ENCODE results near the gene CHP1.
A peak's percentile ranks its signal among the peaks of the same experiment; 100 is the strongest.
"Not testable (repeated sequence)": the region's sequence is repeated elsewhere in the genome, so short reads cannot be mapped to it uniquely, and the experiment has no call there.

The CHP1 gene

GRCh38 chr15:41219381-41219780, 11.7 kb upstream of the CHP1 start:
- no peak for TF ChIP-seq Cebpa-rat (IDR thresholded peaks at IDR 0.05)
- H4K20me1 ChIP-seq, result no peaks in the 10 kb centered on the region
- no peaks in the 10 kb centered on the region for H3K36me3 ChIP-seq
- no peak overlapping the region for H3K27ac ChIP-seq
- no peaks in the 10 kb centered on the region for H3K9me3 ChIP-seq
- H3K27me3 ChIP-seq, result no peaks in the 10 kb centered on the region
- H3K9ac ChIP-seq, result no peak overlapping the region
- no peak overlapping the region for H3K4me2 ChIP-seq
- no peaks in the 10 kb centered on the region for H3K4me1 ChIP-seq
- H3K4me3 ChIP-seq, result no peak overlapping the region

- no peaks in the 10 kb centered on the region for H3K27me3 ChIP-seq
- TF ChIP-seq Cebpa-rat (IDR thresholded peaks at IDR 0.05), result no peak
- peak overlapping the region; percentile 80; the same call in 1 of the 2 replicates for H3K27ac ChIP-seq
- H3K4me2 ChIP-seq, result peak overlapping the region; percentile 92
- no peak overlapping the region for H3K9ac ChIP-seq
- H3K36me3 ChIP-seq, result 0 out of 2 replicates have a peak, but pooled peaks cover 2% of the 10 kb centered on the region
- peaks cover 14% of the 10 kb centered on the region for H4K20me1 ChIP-seq
- peak overlapping the region; percentile 78 for H3K4me3 ChIP-seq
- peaks cover 19% of the 10 kb centered on the region for H3K4me1 ChIP-seq
- H3K9me3 ChIP-seq, result no peaks in the 10 kb centered on the region
Measured at GRCh38 chr15:41230345-41230649, 771 bp upstream of the CHP1 start.

DNA sequence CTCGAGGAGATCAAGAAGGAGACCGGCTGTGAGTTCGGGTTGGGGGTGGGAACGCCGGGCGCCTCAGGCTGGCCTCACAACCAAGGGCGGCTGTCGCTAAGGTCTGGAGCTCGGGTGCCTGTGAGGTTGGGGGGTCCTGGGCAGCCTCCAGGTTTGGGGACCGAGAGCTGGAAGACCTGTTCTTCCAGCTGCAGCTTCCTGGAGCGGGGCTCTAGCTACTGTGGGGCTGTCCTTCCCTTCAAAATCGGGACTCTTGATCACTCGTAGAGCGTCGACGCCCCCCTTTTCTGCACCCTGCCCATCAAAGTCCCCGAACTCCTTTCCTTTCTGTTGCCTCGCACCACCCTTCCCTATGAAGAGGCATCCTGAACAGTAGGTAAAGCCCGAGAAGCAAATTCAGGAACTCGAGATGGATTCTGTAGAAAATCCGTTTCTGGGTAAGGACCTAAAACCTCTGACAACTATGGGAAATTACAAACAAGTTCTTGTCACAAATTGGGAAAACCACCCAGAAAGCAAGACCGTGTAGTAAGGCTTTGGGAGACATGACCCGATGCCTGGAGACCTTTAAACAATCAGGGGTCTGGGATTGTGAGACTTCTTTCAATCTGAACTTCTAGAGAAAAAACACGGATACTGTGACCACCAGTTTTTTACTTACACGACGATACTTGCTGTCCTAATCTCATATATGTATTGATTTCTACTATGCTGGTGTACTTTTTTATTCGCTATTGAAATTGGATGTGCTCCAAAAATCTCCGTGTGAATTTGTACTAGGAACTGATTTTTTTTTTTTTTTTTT, 556 bp downstream of the CHP1 start:
- Histone ChIP-seq H3K36me3 (0 out of 2 replicates have a peak, but pooled peaks cover 8% of the 10 kb centered on the region), H3K9me3 (no peaks in the 10 kb centered on the region), H4K20me1 (peaks cover 17% of the 10 kb centered on the region), H3K27me3 (no peaks in the 10 kb centered on the region), H3K27ac (peak overlapping the region; percentile 80), H3K4me1 (peaks cover 19% of the 10 kb centered on the region), H3K4me3 (peak overlapping the region; percentile 78), H3K4me2 (peak overlapping the region; percentile 92), H3K9ac (peak overlapping the region; percentile 88)
- no peak for TF ChIP-seq Cebpa-rat (IDR thresholded peaks at IDR 0.05)

- H4K20me1 ChIP-seq, result peaks cover 17% of the 10 kb centered on the region
- H3K9ac ChIP-seq, result no peak overlapping the region
- H3K36me3 ChIP-seq, result 0 out of 2 replicates have a peak, but pooled peaks cover 8% of the 10 kb centered on the region
- no peak for TF ChIP-seq Cebpa-rat (IDR thresholded peaks at IDR 0.05)
- peaks cover 19% of the 10 kb centered on the region for H3K4me1 ChIP-seq
- peak overlapping the region; percentile 3; the same call in 1 of the 2 replicates for H3K4me2 ChIP-seq
- H3K4me3 ChIP-seq, result no peak overlapping the region
- H3K27ac ChIP-seq, result no peak overlapping the region
- H3K9me3 ChIP-seq, result no peaks in the 10 kb centered on the region
- no peaks in the 10 kb centered on the region for H3K27me3 ChIP-seq
Measured at GRCh38 chr15:41233367-41233771, 2.3 kb downstream of the CHP1 start.

DNA sequence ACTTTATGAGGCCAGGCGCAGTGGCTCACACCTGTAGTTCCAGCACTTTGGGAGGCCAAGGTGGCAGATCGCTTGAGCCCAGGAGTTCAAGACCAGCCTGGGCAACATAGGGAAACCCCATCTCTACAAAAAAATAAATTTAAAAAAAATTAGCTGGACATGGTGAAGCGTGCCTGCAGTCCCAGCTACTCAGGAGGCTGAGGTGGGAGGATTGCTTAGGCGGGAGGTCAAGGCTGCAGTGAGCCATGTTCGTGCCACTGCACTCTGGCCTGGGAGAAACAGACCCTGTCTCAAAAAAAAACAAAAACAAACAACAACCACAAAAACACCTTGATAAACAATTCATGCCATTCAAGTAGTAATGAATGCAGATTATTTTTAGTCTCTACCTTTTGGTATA, 4.2 kb downstream of the CHP1 start:
- not testable (repeated sequence) for H3K9ac ChIP-seq, H3K36me3 ChIP-seq, H3K4me2 ChIP-seq, H3K27me3 ChIP-seq, H3K4me3 ChIP-seq, H3K27ac ChIP-seq, H3K9me3 ChIP-seq
- Histone ChIP-seq H4K20me1 (peaks cover 17% of the 10 kb centered on the region), H3K4me1 (peaks cover 18% of the 10 kb centered on the region)

- TF ChIP-seq Cebpa-rat (IDR thresholded peaks at IDR 0.05), result no peak
- H3K27me3 ChIP-seq, result no peaks in the 10 kb centered on the region
- H3K27ac ChIP-seq, result no peak overlapping the region
- no peak overlapping the region for H3K4me2 ChIP-seq
- H4K20me1 ChIP-seq, result peaks cover 17% of the 10 kb centered on the region
- no peak overlapping the region for H3K4me3 ChIP-seq
- H3K9me3 ChIP-seq, result no peaks in the 10 kb centered on the region
- peaks cover 13% of the 10 kb centered on the region for H3K4me1 ChIP-seq
- H3K9ac ChIP-seq, result no peak overlapping the region
- H3K36me3 ChIP-seq, result peaks cover 9% of the 10 kb centered on the region; the same call in 1 of the 2 replicates
Measured at GRCh38 chr15:41235929-41236328, 4.9 kb downstream of the CHP1 start.

- TF ChIP-seq Cebpa-rat (IDR thresholded peaks at IDR 0.05), result no peak
- Histone ChIP-seq H3K4me2 (no peak overlapping the region), H3K4me3 (no peak overlapping the region), H3K27me3 (no peaks in the 10 kb centered on the region), H3K9me3 (no peaks in the 10 kb centered on the region), H3K4me1 (no peaks in the 10 kb centered on the region), H3K9ac (no peak overlapping the region), H3K36me3 (peaks cover 27% of the 10 kb centered on the region), H3K27ac (no peak overlapping the region), H4K20me1 (peaks cover 17% of the 10 kb centered on the region)
Measured at GRCh38 chr15:41238100-41238499, 7.0 kb downstream of the CHP1 start.

DNA sequence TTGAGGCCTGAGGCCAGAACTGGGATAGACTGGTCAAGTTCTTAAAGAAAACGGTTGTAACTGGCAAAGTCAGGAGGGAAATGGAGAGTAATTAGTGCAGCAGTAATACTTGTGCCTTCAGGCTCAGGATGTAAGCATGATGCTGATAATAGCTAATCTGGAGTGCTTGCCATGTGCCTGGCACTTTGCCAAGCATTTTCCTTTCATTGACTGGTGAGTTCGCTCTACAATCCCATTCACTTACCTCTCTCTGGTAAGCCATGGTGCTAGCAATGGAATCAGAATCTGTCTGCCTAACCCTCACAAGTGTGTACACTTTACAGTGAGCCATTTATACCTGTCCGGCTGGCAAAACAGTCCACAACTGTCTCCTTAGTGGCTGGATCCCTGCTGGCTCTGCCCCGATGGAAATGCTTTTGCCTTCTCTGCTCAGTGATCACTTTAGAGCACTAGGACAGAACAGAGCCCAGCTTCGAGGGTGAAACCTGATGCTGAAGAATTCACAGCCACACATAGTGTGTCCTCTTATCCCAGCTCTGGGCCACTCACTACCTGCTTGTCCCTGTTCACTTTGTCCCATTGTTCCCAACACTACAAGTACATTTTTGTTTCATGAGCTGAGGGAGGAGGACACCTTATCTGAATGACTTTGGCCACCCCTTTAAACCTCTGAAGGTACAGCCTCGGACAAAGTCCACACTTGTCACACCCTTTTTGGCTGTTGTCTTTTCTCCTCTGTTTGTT, 10.3 kb downstream of the CHP1 start:
- Histone ChIP-seq H3K27ac (no peak overlapping the region), H3K9ac (no peak overlapping the region), H3K4me1 (no peaks in the 10 kb centered on the region), H3K27me3 (no peaks in the 10 kb centered on the region), H3K36me3 (peaks cover 43% of the 10 kb centered on the region), H3K4me2 (no peak overlapping the region), H3K9me3 (no peaks in the 10 kb centered on the region), H4K20me1 (no peaks in the 10 kb centered on the region), H3K4me3 (no peak overlapping the region)
- TF ChIP-seq Cebpa-rat (IDR thresholded peaks at IDR 0.05), result no peak

- H3K27ac ChIP-seq, H3K4me3 ChIP-seq, H3K9ac ChIP-seq, H3K27me3 ChIP-seq, H4K20me1 ChIP-seq, H3K9me3 ChIP-seq, H3K4me2 ChIP-seq: not testable (repeated sequence)
- Histone ChIP-seq H3K36me3 (peaks cover 29% of the 10 kb centered on the region), H3K4me1 (peaks cover 24% of the 10 kb centered on the region)
Measured at GRCh38 chr15:41250745-41251144, 19.7 kb downstream of the CHP1 start.

DNA sequence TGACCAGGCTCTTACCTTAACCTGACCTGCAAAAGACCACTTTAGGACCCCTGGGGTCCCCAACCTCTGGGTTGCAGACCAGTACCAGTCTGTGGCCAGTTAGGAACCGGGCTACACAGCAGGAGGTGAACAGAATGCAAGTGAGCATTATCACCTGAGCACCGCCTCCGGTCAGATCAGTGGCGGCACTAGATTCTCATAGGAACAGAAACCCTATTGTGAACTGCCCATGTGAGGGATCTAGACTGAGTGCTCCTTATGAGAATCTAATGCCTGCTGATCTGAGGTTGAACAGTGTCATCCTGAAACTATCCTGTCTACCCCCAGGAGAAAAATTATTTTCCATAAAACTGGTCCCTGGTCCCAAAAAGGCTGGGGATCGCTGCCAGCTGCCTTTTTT, 20.3 kb downstream of the CHP1 start:
- H3K4me3 ChIP-seq, result no peak overlapping the region
- H3K9me3 ChIP-seq, result no peaks in the 10 kb centered on the region
- H4K20me1 ChIP-seq, result no peaks in the 10 kb centered on the region
- TF ChIP-seq Cebpa-rat (IDR thresholded peaks at IDR 0.05), result no peak
- H3K27me3 ChIP-seq, result no peaks in the 10 kb centered on the region
- no peak overlapping the region for H3K27ac ChIP-seq
- H3K4me1 ChIP-seq, result peaks cover 29% of the 10 kb centered on the region
- H3K4me2 ChIP-seq, result no peak overlapping the region
- peaks cover 26% of the 10 kb centered on the region for H3K36me3 ChIP-seq
- H3K9ac ChIP-seq, result no peak overlapping the region
